ENCODE data around the gene FNDC3B.

FNDC3B gene

DNA sequence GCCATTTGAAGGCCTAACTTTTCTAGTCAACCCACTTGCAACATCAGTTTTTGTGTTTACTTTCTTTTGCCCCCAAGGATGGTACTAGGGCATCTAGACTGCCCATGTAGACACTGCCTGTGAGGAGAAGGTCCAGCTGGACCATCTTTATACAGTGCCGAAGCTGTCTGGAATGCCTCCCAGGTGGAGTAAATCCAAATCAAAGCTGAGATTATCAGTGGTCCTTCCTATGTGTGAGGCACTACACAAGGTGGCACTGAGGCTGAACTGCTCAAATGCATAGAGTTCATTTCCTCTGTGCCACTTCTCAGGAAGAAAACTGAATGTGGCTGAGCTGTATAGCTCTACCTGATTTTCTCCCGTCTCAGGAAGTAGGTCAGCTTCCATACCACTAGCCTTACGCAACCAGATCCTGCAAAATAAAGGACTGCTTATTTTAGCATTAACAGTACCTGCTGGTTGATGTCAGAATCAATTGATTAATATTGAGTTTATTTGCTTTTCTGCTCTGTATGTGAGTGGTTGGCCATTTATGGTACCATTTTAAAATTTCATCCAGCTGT, 302.8 kb downstream of the FNDC3B start:
- Histone ChIP-seq H3K4me1 (ENCODE audit: insufficient read depth, low read length) (no peaks in the 10 kb centered on the region), H3K36me3 (ENCODE audit: insufficient read depth, low read length) (peaks cover 43% of the 10 kb centered on the region), H3K9me3 (ENCODE audit: control insufficient read depth, insufficient read depth, low read length) (no peaks in the 10 kb centered on the region), H3K9ac (ENCODE audit: low read depth, low read length) (no peak overlapping the region)

DNA sequence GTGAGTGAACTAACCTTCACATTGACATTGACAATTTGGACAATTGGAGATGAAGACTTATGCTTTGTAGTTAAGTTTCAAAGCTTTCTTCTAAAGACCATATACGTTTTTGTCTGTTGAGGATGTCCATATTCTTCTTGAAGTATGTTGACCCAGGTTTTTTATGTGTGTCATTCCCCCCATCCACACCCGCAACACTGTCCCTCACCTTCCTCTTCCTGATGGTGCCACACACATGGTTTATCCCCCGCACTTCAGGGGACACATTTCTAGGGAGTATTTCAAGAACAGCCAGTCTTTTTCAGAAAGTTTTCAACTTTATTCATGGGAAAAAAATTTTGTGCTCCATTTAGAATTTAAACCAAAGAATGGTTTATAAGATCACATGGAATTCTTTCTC, 303.7 kb downstream of the FNDC3B start:
- Histone ChIP-seq H3K9me3 (ENCODE audit: control insufficient read depth, insufficient read depth, low read length) (no peaks in the 10 kb centered on the region), H3K4me1 (ENCODE audit: insufficient read depth, low read length) (no peaks in the 10 kb centered on the region), H3K9ac (ENCODE audit: low read depth, low read length) (no peak overlapping the region), H3K36me3 (ENCODE audit: insufficient read depth, low read length) (peaks cover 49% of the 10 kb centered on the region)

DNA sequence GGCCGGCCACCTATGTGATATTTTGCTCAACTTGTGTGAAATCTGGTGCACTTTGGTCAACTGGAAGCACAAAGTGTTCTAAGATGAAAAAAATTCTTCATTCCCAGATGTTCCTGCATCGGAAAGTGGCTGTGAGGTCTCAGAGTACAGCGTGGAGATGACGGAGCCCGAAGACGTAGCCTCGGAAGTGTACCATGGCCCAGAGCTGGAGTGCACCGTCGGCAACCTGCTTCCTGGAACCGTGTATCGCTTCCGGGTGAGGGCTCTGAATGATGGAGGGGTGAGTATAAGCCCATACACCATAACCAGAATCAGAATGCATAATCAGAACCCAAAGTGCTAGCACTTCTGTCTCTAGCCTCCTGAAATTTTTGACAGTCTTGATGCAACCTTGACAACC, 304.6 kb downstream of the FNDC3B start:
- Histone ChIP-seq H3K9me3 (ENCODE audit: control insufficient read depth, insufficient read depth, low read length) (no peaks in the 10 kb centered on the region), H3K36me3 (ENCODE audit: insufficient read depth, low read length) (peaks cover 49% of the 10 kb centered on the region), H3K9ac (ENCODE audit: low read depth, low read length) (no peak overlapping the region), H3K4me1 (ENCODE audit: insufficient read depth, low read length) (no peaks in the 10 kb centered on the region)

DNA sequence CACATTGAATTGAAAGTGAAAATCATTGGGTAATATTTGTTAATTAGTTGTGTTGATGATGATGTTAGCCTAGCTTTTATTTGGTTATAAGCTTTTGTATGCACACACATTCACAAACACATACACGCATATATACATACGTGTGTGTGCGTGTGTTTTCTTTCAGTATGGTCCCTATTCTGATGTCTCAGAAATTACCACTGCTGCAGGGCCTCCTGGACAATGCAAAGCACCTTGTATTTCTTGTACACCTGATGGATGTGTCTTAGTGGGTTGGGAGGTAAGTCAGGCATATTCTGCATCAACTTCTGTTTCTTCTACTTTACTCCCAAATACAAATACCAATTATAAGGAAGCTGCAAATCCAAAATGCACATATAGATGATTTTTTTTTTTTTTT, 306.8 kb downstream of the FNDC3B start:
- no peaks in the 10 kb centered on the region for H3K4me1 ChIP-seq (ENCODE audit: insufficient read depth, low read length)
- H3K9ac ChIP-seq (ENCODE audit: low read depth, low read length): no peak overlapping the region
- peaks cover 41% of the 10 kb centered on the region for H3K36me3 ChIP-seq (ENCODE audit: insufficient read depth, low read length)
- no peaks in the 10 kb centered on the region for H3K9me3 ChIP-seq (ENCODE audit: control insufficient read depth, insufficient read depth, low read length)

DNA sequence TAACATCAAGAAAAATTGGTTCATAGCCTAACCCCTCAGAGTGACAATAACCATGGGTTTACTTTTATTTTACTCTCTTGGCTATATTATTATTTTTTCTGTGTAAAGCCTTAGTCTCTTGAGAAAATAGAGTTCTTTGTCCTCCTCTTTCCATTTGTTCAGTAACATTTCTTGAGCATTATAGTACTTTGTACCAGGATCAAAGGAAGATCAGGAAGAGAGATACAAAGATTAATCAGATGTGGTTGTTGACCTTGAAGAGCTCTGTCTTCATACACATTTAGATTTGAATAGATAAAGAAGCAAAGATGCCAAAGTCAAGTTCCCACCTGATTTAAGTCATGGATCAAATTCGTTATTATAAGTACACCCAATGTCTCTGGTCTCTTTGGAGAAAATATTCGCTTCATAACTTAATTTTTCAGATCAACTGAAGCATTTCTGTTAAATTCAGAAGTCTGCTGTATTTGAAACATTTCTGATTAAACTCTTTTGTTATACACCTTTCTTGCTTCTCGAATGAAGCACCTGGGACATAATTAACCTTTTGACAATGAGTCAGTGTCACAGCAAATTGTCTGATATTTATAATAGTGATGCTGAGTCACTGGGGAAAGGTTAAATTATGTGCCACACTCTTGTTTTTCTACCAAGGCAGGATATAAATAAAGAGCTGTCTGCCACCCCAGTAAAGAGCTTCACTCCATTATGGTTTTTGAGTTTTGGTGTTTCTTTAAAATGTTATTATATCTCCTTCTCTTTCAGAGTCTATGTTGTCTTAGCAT, 308.7 kb downstream of the FNDC3B start:
- no peak overlapping the region for H3K9ac ChIP-seq (ENCODE audit: low read depth, low read length)
- H3K4me1 ChIP-seq (ENCODE audit: insufficient read depth, low read length): no peaks in the 10 kb centered on the region
- no peaks in the 10 kb centered on the region for H3K9me3 ChIP-seq (ENCODE audit: control insufficient read depth, insufficient read depth, low read length)
- H3K36me3 ChIP-seq (ENCODE audit: insufficient read depth, low read length): peaks cover 38% of the 10 kb centered on the region

DNA sequence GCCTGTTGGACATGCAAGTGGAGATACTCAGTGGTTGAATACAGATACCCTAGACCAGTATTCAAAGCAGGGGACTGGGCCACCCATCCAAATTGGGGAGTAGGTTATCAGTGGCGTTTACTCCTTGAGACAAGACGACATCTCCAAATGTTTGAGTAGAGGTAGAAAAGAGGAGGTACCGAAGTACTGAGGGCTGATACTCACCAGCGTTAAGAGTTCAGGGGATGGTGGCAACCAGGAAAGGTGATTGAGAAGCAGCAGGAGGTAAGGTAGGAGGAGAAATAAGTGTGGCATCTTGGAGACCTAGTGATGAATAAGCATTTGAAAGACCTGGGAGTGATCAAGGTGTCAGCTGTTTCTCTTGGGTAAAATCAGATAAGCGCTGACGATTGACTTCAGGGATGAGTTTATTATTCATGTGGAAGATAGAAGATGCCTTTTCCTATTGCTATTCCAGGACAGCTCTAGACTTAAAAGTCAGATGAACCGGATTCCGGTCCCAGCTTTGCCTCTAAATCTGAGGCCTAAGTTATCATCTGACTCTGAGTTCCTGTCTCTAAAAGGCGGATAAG, 312.6 kb downstream of the FNDC3B start:
- Histone ChIP-seq H3K9me3 (ENCODE audit: control insufficient read depth, insufficient read depth, low read length) (no peaks in the 10 kb centered on the region), H3K4me1 (ENCODE audit: insufficient read depth, low read length) (no peaks in the 10 kb centered on the region), H3K9ac (ENCODE audit: low read depth, low read length) (no peak overlapping the region), H3K36me3 (ENCODE audit: insufficient read depth, low read length) (peaks cover 16% of the 10 kb centered on the region)

DNA sequence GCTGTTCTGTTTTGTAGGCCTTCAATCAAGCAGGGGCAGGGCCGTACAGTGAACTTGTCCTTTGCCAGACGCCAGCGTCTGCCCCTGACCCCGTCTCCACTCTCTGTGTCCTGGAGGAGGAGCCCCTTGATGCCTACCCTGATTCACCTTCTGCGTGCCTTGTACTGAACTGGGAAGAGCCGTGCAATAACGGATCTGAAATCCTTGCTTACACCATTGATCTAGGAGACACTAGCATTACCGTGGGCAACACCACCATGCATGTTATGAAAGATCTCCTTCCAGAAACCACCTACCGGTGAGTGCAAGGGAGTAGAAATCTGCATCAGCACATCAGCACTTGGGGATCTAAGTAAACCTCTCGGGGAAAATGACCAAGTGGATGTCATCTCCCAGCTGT, 313.4 kb downstream of the FNDC3B start:
- no peak overlapping the region for H3K9ac ChIP-seq (ENCODE audit: low read depth, low read length)
- peaks cover 8% of the 10 kb centered on the region for H3K36me3 ChIP-seq (ENCODE audit: insufficient read depth, low read length)
- no peaks in the 10 kb centered on the region for H3K4me1 ChIP-seq (ENCODE audit: insufficient read depth, low read length)
- H3K9me3 ChIP-seq (ENCODE audit: control insufficient read depth, insufficient read depth, low read length): no peaks in the 10 kb centered on the region

DNA sequence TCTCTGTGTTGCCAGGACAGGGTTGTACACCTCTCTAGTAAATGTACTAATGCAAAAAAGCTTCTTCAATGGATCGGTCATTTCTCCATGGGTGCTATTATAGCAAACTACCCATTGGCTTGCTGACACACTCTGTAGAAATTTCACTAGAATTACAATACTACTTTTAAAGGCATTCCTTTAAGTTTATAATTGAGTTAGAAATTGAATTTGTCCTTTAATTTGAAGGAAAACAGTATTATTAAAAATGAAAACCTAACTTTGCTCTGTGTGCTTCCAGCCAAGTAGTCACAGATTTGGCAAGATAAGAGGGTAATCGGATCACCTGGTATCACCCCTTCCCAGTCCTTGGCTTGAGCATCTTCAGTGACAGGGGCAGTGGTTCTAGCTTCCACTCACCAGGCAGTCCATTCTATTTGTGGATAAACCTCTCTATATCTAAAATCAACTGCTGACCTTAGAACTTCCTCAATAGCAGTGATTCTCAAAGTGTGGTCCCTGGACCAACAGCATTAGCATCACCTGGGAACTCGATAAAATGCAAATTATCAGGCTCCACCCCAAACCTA, 315.6 kb downstream of the FNDC3B start:
- no peaks in the 10 kb centered on the region for H3K4me1 ChIP-seq (ENCODE audit: insufficient read depth, low read length)
- H3K9ac ChIP-seq (ENCODE audit: low read depth, low read length): no peak overlapping the region
- no peaks in the 10 kb centered on the region for H3K9me3 ChIP-seq (ENCODE audit: control insufficient read depth, insufficient read depth, low read length)
- peaks cover 14% of the 10 kb centered on the region; the same call in 1 of the 2 replicates for H3K36me3 ChIP-seq (ENCODE audit: insufficient read depth, low read length)

DNA sequence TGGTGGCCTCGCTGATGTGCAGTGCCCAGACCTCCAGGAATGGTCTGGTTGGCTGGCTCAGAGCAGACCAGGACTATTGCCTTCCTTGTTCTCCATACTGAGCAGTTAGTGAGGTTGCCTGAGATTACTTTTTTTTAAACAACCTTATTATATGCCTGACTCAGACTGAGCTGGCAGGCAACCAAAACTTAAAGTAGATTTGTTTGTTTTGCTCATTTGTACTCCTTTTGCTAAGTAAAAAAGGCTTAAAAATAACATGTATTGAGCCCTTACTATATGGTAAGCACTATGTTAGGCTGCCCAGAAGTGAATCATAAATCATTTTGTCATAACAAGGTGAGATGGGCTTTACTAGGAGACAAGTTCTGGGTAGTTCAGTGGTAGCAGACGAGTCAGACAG, 316.5 kb downstream of the FNDC3B start:
- Histone ChIP-seq H3K9me3 (ENCODE audit: control insufficient read depth, insufficient read depth, low read length) (no peaks in the 10 kb centered on the region), H3K9ac (ENCODE audit: low read depth, low read length) (no peak overlapping the region), H3K36me3 (ENCODE audit: insufficient read depth, low read length) (peaks cover 15% of the 10 kb centered on the region; the same call in 1 of the 2 replicates), H3K4me1 (ENCODE audit: insufficient read depth, low read length) (no peaks in the 10 kb centered on the region)

DNA sequence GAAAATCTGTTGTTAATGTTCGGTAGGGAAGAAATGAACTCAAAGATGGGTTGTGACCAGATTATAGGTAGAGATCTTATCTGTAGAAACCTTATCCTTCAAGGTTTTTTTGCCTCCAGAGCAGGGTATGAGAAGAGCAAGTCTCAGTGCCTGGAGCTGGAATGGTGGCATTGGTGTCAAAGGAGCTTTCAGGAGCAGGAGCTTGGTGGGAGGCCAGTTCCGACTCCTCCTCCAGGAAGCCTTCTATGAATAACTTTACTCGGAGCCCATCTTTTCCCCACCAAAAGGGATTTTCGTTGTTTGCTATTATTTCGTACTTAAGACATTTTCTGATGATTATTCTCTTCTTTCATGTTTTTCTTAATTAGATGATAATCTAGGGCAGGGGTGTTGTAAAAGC, 317.0 kb downstream of the FNDC3B start:
- no peaks in the 10 kb centered on the region for H3K9me3 ChIP-seq (ENCODE audit: control insufficient read depth, insufficient read depth, low read length)
- no peaks in the 10 kb centered on the region for H3K4me1 ChIP-seq (ENCODE audit: insufficient read depth, low read length)
- H3K36me3 ChIP-seq (ENCODE audit: insufficient read depth, low read length): peaks cover 19% of the 10 kb centered on the region; the same call in 1 of the 2 replicates
- no peak overlapping the region for H3K9ac ChIP-seq (ENCODE audit: low read depth, low read length)

DNA sequence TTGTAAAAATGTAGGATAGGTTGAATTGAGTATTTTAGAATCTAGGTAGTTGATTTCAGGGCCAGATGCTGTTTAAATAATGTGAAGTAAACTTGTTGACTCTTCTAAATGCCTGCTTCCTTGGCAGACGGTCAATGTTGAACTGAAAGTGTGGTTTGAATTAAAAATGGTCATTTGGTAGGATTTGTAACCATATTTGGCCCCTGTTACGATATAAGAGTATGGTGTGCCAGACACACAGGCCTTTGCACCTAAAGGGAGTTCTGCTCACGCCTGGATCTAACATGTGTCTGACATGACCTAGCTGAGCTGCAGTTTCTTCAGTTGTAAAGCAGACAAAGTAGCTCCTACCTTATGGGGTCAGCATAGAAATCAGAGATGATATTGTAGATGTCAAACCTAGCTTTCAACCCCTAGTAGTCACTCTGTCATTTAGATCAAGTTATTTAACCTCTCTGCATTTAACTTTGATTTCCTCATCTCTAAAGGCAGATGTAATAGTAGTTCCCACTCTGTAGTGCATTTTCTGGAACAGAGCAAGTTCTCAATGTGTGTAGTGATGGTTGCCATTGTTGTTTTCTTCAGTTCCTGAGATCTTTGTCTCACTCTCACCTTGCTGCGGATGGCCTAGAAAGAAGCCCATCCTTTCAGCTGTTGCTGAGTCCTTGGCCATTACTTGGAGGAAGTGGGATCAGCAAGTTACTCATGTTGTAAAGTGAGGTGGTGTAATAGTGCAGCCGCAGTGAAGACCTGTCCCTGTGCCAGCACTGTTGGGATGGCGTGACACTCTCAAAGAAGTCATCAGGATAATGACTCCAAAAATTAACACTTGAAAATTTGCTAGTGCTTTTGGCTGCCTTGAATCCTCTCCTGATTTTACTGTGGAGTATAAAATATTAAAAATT, 318.7 kb downstream of the FNDC3B start:
- Histone ChIP-seq H3K36me3 (ENCODE audit: insufficient read depth, low read length) (peaks cover 14% of the 10 kb centered on the region; the same call in 1 of the 2 replicates), H3K9me3 (ENCODE audit: control insufficient read depth, insufficient read depth, low read length) (no peaks in the 10 kb centered on the region), H3K9ac (ENCODE audit: low read depth, low read length) (no peak overlapping the region), H3K4me1 (ENCODE audit: insufficient read depth, low read length) (no peaks in the 10 kb centered on the region)

DNA sequence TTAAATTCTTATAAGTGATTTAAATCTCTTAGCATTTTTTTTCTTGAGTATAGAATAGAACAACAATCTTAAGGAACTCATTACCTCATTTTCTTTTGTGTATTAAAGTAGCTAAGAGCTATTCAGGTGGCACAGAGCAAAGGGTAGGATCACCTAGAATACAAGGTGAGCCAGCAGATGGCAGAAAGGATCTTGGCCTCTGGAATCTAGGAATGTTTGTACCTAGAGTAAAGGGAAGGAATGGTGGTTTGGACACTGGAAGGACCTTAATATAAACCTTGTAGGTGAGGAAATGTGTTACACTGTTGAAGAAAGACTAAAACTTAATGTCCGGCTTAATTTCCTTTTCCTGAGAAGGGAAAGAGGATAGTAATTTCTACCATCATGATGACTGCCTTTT, 319.9 kb downstream of the FNDC3B start:
- H3K9me3 ChIP-seq (ENCODE audit: control insufficient read depth, insufficient read depth, low read length): no peaks in the 10 kb centered on the region
- H3K4me1 ChIP-seq (ENCODE audit: insufficient read depth, low read length): 0 out of 2 replicates have a peak, but pooled peaks cover 5% of the 10 kb centered on the region
- H3K36me3 ChIP-seq (ENCODE audit: insufficient read depth, low read length): peaks cover 12% of the 10 kb centered on the region; the same call in 1 of the 2 replicates
- H3K9ac ChIP-seq (ENCODE audit: low read depth, low read length): no peak overlapping the region

DNA sequence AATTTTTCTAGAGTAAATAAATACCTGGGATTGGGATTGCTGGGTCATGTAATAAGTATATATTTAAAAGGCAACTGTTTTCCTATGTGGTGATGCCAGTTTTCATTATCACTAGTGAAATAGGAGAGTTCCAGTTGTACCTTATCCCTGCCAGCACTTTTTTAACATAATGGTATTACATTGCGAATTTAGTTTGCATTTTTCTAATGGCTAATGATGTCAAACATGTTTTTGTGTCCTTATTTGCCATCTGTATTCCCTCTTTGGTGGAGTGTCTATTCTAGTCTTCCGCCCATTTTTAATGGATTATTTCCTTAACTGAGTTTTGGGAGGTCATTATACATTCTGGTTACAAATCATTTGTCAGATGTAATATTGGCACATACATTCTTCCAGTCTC, 320.6 kb downstream of the FNDC3B start:
- Histone ChIP-seq H3K36me3 (ENCODE audit: insufficient read depth, low read length) (peaks cover 12% of the 10 kb centered on the region; the same call in 1 of the 2 replicates), H3K9me3 (ENCODE audit: control insufficient read depth, insufficient read depth, low read length) (no peaks in the 10 kb centered on the region), H3K4me1 (ENCODE audit: insufficient read depth, low read length) (0 out of 2 replicates have a peak, but pooled peaks cover 7% of the 10 kb centered on the region), H3K9ac (ENCODE audit: low read depth, low read length) (no peak overlapping the region)

DNA sequence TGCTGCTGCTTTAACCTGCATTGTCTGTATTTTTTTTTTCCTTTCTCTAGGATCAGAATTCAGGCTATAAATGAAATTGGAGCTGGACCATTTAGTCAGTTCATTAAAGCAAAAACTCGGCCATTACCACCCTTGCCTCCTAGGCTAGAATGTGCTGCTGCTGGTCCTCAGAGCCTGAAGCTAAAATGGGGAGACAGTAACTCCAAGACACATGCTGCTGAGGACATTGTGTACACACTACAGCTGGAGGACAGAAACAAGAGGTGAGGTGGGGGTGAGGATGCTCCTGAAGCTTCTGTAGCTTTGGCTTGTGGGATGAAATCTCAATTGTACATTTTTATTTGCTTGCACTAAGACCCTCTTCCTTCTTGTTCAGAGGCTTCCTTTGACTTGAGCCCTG, 323.2 kb downstream of the FNDC3B start:
- Histone ChIP-seq H3K9me3 (ENCODE audit: control insufficient read depth, insufficient read depth, low read length) (no peaks in the 10 kb centered on the region), H3K9ac (ENCODE audit: low read depth, low read length) (no peak overlapping the region), H3K4me1 (ENCODE audit: insufficient read depth, low read length) (0 out of 2 replicates have a peak, but pooled peaks cover 7% of the 10 kb centered on the region), H3K36me3 (ENCODE audit: insufficient read depth, low read length) (peaks cover 16% of the 10 kb centered on the region; the same call in 1 of the 2 replicates)
